Colon (tissue), 2 donors: ENCODE measurements around the gene PPP2R5C.
"Not testable (repeated sequence)": the region's sequence is repeated elsewhere in the genome, so short reads cannot be mapped to it uniquely, and the experiment has no call there.

Experiments
- FAIRE-seq: peaks from 2 replicates; lab custom pipeline; 2012; peaks lifted over from hg19 to GRCh38; lab: Jason Lieb, UNC
- donor health status: control.
- donor health status: control.

The PPP2R5C gene

GRCh38 chr14:101781240-101782061 is 19.9 kb downstream of the PPP2R5C start:
- FAIRE-seq, result no peak

DNA sequence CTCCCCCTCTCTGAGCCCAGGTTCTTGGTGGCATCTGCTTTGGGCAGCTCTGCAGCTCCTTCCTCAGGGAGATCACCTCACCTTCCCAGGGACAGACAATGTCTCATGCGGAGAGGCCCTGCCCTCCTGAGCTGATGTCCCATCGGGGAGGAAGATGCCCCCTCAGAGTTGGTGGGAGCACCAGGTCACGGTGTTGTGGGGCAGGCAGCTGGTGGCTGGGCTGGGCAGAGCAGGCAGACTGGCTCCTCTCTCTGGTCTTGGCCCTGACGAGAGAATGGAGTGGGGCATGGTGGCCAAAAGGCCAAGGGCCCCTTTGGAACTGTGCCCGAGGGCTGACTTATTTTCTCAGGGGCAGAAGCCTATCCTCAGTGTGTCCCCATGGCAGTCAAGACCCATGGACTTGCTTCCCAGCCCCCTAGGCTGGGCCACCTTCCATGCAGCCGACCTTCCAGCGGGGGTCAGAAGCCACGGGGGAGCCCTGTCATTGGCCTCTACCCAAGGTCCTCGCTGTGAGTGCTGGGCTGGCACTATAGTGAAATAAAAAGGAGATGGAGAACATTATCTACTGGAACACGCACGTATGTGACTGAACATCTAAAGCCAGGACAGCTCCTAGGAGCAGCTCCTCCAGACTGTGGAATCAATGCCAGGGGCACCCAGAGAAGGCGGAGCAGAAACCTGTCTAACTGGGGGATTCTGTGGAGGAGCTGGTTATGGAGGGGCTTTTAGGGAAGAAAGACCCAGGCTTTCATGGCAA is 21.9 kb downstream of the PPP2R5C start:
- no peak for FAIRE-seq

DNA sequence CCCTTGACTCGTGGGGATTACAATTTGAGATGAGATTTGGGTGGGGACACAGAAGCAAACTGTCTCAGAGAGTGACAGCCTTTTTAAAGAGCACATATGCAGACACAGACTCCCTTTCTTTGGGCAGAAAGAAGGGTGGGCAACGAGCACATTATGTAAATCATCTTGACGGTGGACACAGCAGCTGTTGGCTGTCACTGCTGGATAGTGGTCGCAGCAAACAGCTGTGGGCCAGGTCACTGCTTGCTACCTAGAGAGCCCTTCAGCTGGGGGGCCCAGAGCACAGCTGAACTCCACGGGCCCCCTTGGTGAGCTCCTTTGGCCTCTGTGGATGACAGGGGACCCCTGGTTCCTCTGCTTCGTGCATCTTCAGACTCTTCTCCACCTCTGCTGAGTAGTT is 23.1 kb downstream of the PPP2R5C start:
- no peak for FAIRE-seq

GRCh38 chr14:101788016-101788635 is 26.6 kb downstream of the PPP2R5C start:
- FAIRE-seq, result no peak

DNA sequence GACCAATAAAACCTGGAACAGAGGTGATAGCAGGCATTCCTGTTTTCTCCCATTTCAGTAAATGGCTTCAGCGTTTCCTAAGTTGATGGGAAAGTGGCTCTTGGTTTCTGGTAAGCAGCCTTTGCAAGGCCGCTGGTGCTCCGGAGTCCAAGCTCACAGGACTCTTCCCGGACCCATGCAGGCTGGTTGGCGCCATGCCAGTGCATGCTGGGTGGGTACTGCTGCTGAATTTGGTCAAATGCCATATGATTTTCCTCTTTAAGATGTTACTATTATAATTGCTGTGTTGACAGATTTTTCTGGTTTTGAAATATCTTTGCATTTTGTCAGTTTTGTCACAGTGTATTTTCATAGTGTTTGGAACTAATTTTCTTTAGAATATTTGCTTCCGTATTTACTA is 27.7 kb downstream of the PPP2R5C start:
- no peak for FAIRE-seq

GRCh38 chr14:101790232-101790631 is 28.7 kb downstream of the PPP2R5C start:
- FAIRE-seq, result no peak

- no peak for FAIRE-seq
Observed at GRCh38 chr14:101791919-101792572, 30.5 kb downstream of the PPP2R5C start.

DNA sequence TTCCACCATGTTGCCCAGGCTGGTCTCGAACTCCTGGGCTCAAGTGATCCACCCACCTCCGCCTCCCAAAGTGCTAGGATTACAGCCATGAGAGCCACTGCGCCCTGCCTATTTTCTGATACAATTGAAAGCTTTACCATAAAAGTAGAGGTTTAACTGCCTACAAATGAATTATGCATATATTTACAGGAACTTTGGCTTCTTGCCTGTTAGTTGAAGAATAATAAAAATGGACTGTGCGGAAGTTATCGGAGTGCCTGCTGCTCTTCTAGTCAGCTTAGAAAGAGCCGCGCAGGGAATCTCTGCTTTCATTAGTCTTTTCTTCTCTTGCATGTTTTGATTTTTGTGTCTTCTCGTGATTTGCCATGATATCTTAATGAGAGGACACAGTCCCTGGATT is 34.5 kb downstream of the PPP2R5C start:
- no peak for FAIRE-seq

DNA sequence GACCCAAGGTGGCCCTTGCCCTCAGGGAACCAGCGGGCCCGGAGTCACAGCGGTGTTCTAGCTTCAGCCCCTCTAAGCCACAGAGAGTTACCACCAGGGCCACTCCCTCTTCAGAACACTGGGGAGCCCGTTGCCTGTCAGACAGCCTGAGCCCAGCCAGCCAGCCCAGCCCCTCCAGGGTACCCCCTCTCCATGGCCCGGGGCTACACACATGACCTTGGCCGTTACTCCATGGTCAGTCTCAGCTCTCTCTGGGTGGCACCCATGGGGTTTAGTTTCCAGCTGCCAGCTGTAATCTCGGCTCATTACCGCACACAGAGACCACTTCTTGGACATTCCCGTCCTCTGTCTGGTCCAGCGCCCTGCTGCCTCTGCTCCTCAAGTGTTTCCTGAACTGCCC is 35.0 kb downstream of the PPP2R5C start:
- no peak for FAIRE-seq

- no peak for FAIRE-seq
Observed at GRCh38 chr14:101797856-101798255, 36.3 kb downstream of the PPP2R5C start.

- FAIRE-seq, result not testable (repeated sequence)
Observed at GRCh38 chr14:101804373-101804772, 42.9 kb downstream of the PPP2R5C start.

GRCh38 chr14:101806252-101806651 is 44.7 kb downstream of the PPP2R5C start:
- FAIRE-seq, result not testable (repeated sequence)

- no peak for FAIRE-seq
Observed at GRCh38 chr14:101808020-101808641, 46.6 kb downstream of the PPP2R5C start.

DNA sequence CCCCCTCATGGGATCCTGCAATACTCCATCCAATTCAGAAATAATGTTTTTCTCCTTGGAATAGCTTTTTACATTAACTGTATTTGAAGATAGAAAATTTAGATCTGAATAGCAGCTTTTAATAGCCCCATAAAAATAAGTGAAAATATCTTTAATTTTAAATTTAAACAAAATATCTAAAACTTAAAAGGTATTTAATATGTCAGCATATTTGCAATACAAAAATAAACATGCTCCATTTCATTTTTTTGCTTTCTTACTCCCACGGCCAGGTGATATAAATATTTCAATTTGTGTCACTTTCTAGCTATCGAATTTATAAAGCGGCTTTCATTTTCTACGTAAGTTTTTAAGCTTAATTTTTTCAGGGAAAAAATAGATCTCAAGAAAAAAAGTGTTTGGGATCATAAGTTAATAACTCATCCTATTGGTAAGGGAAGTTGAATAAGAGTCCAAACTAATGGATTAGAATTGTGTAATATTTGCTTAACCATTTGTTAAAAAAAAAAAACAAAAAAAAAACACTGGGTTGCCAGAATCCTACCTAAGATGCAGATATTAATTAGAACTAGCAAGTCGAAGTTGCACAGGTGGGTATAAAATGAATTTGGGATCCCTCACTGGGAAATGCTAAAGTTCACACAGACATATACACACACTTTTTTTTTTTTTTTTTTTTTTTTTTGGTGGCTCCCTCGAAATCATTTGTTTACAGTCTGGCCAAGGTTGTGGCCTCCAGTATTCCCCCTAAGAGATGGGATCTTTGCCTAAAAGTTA is 47.6 kb downstream of the PPP2R5C start:
- FAIRE-seq, result no peak

DNA sequence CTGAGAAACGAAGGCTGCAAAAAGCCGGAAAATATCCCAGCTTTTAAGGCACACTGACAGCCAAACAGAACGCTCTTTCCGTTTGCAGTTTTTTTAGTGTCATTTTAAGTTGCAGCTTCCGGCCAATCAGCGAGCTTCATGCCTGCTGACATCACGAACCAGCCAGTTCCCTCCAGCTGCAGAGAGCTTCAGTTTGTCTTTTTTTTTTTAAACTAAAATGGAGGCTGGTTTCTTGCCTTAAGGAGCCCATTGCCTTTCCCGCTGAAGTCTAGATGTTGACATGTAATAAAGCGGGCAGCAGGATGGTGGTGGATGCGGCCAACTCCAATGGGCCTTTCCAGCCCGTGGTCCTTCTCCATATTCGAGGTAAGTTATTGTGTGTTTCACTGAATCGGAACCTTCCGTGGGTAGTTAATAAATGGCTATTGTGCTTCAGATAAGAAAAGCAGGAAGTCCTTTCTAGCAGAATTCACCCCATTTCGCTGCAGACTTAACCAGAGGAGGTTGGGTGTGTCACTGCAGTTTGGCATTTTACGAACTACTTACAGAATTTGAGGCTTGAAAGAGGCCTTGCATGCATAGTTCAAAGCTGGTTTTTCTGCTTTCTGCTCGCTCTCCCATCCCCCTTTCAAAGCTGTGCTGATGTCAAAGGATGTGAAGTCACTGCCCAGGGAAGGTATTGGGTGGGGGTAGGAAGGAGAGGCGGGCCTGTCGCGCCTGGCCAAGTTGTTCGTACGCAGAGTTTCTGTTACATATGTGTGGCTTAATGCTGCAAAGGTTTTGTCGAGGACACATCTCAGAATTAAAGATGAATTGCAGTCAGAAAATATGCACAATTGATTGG is 48.4 kb downstream of the PPP2R5C start:
- no peak for FAIRE-seq

DNA sequence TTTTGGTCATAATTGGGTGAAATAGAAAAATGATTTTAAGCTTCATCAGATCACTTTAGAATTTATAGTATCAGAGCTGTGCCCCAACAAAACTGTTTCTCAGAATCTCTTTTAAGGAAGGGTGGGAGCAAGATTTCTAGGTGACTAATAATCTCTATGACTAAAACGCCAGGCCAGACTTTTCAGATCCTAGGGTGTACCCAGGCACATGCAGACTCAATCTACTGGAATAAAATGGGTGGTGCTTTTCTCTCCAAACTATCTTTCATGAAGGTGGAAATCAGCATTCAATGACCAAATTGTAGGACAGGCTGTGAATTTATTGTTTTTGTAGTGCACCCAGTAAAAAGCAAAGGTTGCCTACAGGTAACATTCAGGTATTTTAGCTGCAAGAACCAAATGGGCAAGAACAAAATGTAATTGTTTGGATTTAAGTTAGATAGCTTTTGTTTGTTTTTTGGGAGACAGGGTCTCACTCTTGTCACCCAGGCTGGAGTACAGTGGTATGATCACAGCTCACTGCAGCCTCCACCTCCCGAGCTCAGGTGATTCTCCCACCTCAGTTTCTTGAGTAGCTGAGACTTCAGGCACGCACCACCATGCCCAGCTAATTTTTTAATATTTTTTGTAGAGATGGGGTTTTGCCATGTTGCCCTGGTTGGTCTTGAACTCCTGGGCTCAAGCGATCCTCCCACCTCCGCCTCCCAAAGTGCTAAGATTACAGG is 49.5 kb downstream of the PPP2R5C start:
- FAIRE-seq, result no peak

GRCh38 chr14:101812071-101812470 is 50.6 kb downstream of the PPP2R5C start:
- no peak for FAIRE-seq

- FAIRE-seq, result no peak
Observed at GRCh38 chr14:101813171-101813759, 51.8 kb downstream of the PPP2R5C start.

DNA sequence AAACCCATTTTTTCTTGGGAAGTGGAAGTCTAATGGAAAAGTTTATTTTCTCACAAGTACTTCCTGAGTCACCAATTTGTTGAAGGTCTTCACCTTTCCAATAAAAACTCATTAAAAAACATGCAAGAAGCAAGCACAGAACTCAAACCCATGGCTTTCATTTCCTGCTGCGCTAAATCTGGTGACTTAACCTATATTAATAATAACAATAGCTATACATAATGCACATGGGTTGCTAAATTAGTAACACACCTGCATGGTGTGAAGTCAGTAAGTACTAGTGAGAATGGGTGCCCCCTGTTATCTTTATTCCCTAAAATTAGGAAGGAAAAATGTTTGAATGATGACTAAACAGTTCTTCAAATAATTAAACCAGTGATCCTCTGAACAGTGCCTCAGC is 52.3 kb downstream of the PPP2R5C start:
- FAIRE-seq, result no peak
